Stimulated activated CD4-positive, alpha-beta T cell treated with anti-CD3 and anti-CD28 coated beads, Interleukin-1b, Interleukin-23, amount 100 ng/mL, for 24 hours (primary cell): ENCODE data around the gene TAC3.
A peak's percentile ranks its signal among the peaks of the same experiment; 100 is the strongest.

Experiments
- DNase-seq, 4 experiments: peaks; one replicate each; pipeline ENCODE4 v3.0.0-alpha.2; 2020; ENCODE audit warnings: low read depth in 4 of 4, low spot score in 1 of 4

Gene TAC3

GRCh38 chr12:57005980-57006808 is 10.1 kb downstream of the TAC3 start, which contains the start of gene ZBTB39:
Gene ZBTB39 (minus strand): TSS chr12:57006546. CDS start chr12:57004917, 1,629 bp downstream.
- peak in 3 of 4 experiments; percentile 45 to 53 (median 51) for DNase-seq

- DNase-seq: no peak
Measured at GRCh38 chr12:57004651-57005050, 11.7 kb downstream of the TAC3 start.

GRCh38 chr12:57003395-57003794 is 12.9 kb downstream of the TAC3 start:
- DNase-seq: no peak

- DNase-seq: peak; percentile 49 to 71 (median 58)
Measured at GRCh38 chr12:57001448-57001906, 14.9 kb downstream of the TAC3 start.

- no peak for DNase-seq
Measured at GRCh38 chr12:57000393-57000792, 15.9 kb downstream of the TAC3 start.

- DNase-seq: no peak
Measured at GRCh38 chr12:56999456-56999855, 16.9 kb downstream of the TAC3 start.

- peak in 1 of 4 experiments; percentile 54 for DNase-seq
Measured at GRCh38 chr12:56998981-56999380, 17.3 kb downstream of the TAC3 start.

GRCh38 chr12:56998316-56998715 is 18.0 kb downstream of the TAC3 start:
- DNase-seq: no peak

GRCh38 chr12:56996793-56997545 is 19.4 kb downstream of the TAC3 start:
- DNase-seq: no peak

GRCh38 chr12:56995930-56996496 is 20.3 kb downstream of the TAC3 start:
- no peak for DNase-seq

- DNase-seq: no peak
Measured at GRCh38 chr12:56995201-56995929, 21.0 kb downstream of the TAC3 start.

GRCh38 chr12:56994231-56994746 is 22.0 kb downstream of the TAC3 start:
- DNase-seq: no peak

GRCh38 chr12:56993346-56993745 is 23.0 kb downstream of the TAC3 start:
- DNase-seq: no peak

GRCh38 chr12:56991319-56992246 is 24.7 kb downstream of the TAC3 start:
- DNase-seq: no peak

- DNase-seq: no peak
Measured at GRCh38 chr12:56990648-56991318, 25.5 kb downstream of the TAC3 start.

GRCh38 chr12:56989861-56990610 is 26.3 kb downstream of the TAC3 start:
- DNase-seq: no peak

- no peak for DNase-seq
Measured at GRCh38 chr12:56988207-56988739, 28.1 kb downstream of the TAC3 start.

GRCh38 chr12:56987551-56988053 is 28.7 kb downstream of the TAC3 start:
- DNase-seq: peak; percentile 61 to 68 (median 66)
